ENCODE results near the gene CDKN1C. TPM values are rescaled to one million over a fixed set of nuclear protein-coding genes. Genes with fewer than 3 reads are reported as not detected.

Gene CDKN1C
- polyA plus RNA-seq, 1 of the 3 experiments (the other 2 are of a cell fraction), result 1.6 TPM

- Histone ChIP-seq H3K9me2 (no peaks in the 10 kb centered on the region), H3K79me2 (ENCODE audit: insufficient read depth) (0 out of 2 replicates have a peak, but pooled peaks cover 2% of the 10 kb centered on the region), H2AFZ (ENCODE audit: low read depth) (no peak overlapping the region), H3K36me3 (replicated peaks in 1 of 2; ENCODE audit: control insufficient read depth in 1 of 2, insufficient read depth in 2 of 2, low read length in 1 of 2) (no peaks in the 10 kb centered on the region), H3K27me3 (ENCODE audit: insufficient read depth) (no peaks in the 10 kb centered on the region), H3K9me3 (no peaks in the 10 kb centered on the region), H3K27ac (ENCODE audit: low read depth in 2 of 2, low read length in 1 of 2) (no peak overlapping the region), H3K9ac (no peak overlapping the region), H3K4me1 (ENCODE audit: control insufficient read depth in 1 of 2, insufficient read depth in 2 of 2, low read depth in 1 of 2, low read length in 1 of 2) (peaks cover 0 to 21% of the 10 kb centered on the region in 2 experiments; a peak in 1 of 4 replicates), H3F3A (replicated peaks; ENCODE audit: insufficient read depth) (no peaks in the 10 kb centered on the region), H4K20me1 (ENCODE audit: insufficient read depth) (no peaks in the 10 kb centered on the region), H3K4me3 (ENCODE audit: low read depth in 2 of 2, low read length in 1 of 2) (no peak overlapping the region), H3K4me2 (no peak overlapping the region)
- TF ChIP-seq RAD21 (IDR thresholded peaks at IDR 0.05; ENCODE audit: low read length), result no peak
- TF ChIP-seq MAX (IDR thresholded peaks at IDR 0.05; ENCODE audit: low read depth), result no peak
- TF ChIP-seq TAF1 (IDR thresholded peaks at IDR 0.05; ENCODE audit: borderline replicate concordance, low read depth, low read length), result no peak
- no peak for TF ChIP-seq SMC3 (IDR thresholded peaks at IDR 0.05; ENCODE audit: low read depth, low read length)
- no peak for TF ChIP-seq MXI1 (IDR thresholded peaks at IDR 0.05; ENCODE audit: low read depth, low read length)
- no peak for TF ChIP-seq GABPA (IDR thresholded peaks at IDR 0.05; ENCODE audit: low read depth)
- no peak for TF ChIP-seq ELF1 (IDR thresholded peaks at IDR 0.05)
- TF ChIP-seq USF2 (IDR thresholded peaks at IDR 0.05; ENCODE audit: borderline replicate concordance, low read depth, low read length), result no peak
- no peak for TF ChIP-seq RCOR1 (IDR thresholded peaks at IDR 0.05; ENCODE audit: low read length)
- TF ChIP-seq FOXM1 (IDR thresholded peaks at IDR 0.05; ENCODE audit: low read depth), result no peak
- no peak for TF ChIP-seq USF1 (IDR thresholded peaks at IDR 0.05; ENCODE audit: borderline replicate concordance, low read depth)
- TF ChIP-seq PBX3 (IDR thresholded peaks at IDR 0.05), result no peak
- TF ChIP-seq GATA2 (CRISPR knock-in tag; IDR thresholded peaks at IDR 0.05), result no peak
- TF ChIP-seq CHD2 (IDR thresholded peaks at IDR 0.05; ENCODE audit: low read length, partially characterized antibody), result no peak
- no peak for TF ChIP-seq RXRA (IDR thresholded peaks at IDR 0.05; ENCODE audit: borderline replicate concordance, low read depth)
- TF ChIP-seq NFIC (IDR thresholded peaks at IDR 0.05; ENCODE audit: borderline replicate concordance), result no peak
- no peak for TF ChIP-seq TCF12 (IDR thresholded peaks at IDR 0.05)
- no peak for TF ChIP-seq CTCF (IDR thresholded peaks at IDR 0.05)
- ChIA-PET CTCF (interaction anchor here (0.8 to 2.4 kb wide), 4 partner anchors 33 to 505 kb away, joined by 3 to 8 read pairs (median 3); no protein-coding TSS in a partner anchor), POLR2A (no interaction called here)
- no peak for DNase-seq
- WGBS (ENCODE audit: low lambda C conversion rate), result 96% methylated on average over 27 of the region's 30 CpGs
Measured at GRCh38 chr11:2924821-2925675, 39.5 kb upstream of the CDKN1C start.

Data from SK-N-SH (cell line).